Body of pancreas (tissue), 4 donors: Measurements from ENCODE around the gene BEND3.

Experiments used
- CTCF ChIP-seq, 7 experiments: fragments of 450-650 bp in 4 of 7; fragments of 200-600 bp in 3 of 7; sonication (generic) in 3 of 7; IDR thresholded peaks; one replicate each; pipeline ENCODE4 v1.5.1; 2016 to 2019; ENCODE audit warnings: antibody characterized with exemption in 7 of 7
- POLR2A ChIP-seq, 3 donors: fragments of 450-650 bp; IDR thresholded peaks; one replicate each; pipeline ENCODE4 v1.6.1; 2016; ENCODE audit warnings: antibody characterized with exemption in 3 of 3, mild to moderate bottlenecking in 2 of 3

GRCh38 chr6:107101211-107101610 is 14.1 kb downstream of the BEND3 start:
- TF ChIP-seq POLR2A (IDR thresholded peaks at IDR 0.05) (no peak), CTCF (IDR thresholded peaks at IDR 0.05) (no peak)
